Measurements from ENCODE around the gene LYPD4.

Gene LYPD4, protein sequence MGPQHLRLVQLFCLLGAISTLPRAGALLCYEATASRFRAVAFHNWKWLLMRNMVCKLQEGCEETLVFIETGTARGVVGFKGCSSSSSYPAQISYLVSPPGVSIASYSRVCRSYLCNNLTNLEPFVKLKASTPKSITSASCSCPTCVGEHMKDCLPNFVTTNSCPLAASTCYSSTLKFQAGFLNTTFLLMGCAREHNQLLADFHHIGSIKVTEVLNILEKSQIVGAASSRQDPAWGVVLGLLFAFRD
- total RNA-seq: 0 reads per million in 9 experiments

DNA sequence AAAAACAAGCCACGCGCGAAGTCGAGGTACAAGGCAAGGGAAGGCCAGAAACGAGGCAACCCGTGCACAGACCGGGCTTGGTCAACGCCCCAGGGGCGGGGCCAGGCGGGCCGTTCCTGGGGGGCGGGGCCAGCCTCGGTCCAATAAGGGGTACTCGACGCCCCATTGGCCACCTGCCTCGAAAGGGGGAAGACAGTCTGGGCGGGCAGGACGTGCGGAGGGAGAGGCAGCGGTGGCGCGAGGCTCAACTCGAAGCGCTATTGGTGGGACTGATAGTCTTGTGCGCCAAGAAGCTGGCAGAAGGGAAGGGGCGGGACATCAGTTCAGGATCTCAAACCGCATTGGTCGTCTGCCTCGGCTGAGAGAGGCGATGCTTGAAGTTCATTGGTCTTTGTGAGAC lies at the start of gene LYPD4:
LYPD4 (minus strand) TSS at position 83 of the 400 bp plus-strand sequence. CDS start 5,398 bp downstream, outside the sequence.
- H3K27ac Mint-ChIP-seq: peak within 1 kb of the TSS in 1 of 2 donors; percentile 8
- no peaks in the 10 kb centered on the region for H3K4me1 Mint-ChIP-seq (ENCODE audit: low read depth in 2 of 2)
- DNase-seq (no peak), ATAC-seq (replicated peaks) (no peak)
- H3K4me3 Mint-ChIP-seq: no peak within 1 kb of the TSS
- no peaks in the 10 kb centered on the region for H3K36me3 Mint-ChIP-seq (ENCODE audit: insufficient read depth)
- H3K9me3 Mint-ChIP-seq: no peaks in the 10 kb centered on the region
- peaks cover 0 to 27% of the 10 kb centered on the region in 2 donors for H3K27me3 Mint-ChIP-seq

DNA sequence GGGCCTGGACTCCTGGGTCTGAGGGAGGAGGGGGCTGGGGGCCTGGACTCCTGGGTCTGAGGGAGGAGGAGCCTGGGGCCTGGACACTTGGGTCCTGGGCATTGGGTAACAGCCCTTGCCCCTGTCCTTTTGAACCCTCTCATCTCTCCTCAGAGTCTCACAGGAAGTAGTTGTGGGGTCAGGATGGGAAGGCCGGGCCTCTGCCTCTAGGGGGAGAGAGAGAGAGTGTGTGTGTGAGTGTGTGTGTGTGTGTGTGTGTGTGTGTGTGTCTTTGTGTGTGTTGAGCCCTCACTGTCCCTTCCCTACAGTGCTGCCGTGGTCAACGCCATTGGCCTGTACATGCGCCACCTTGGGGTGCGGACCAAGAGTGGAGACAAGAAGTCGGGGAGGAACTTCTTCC lies 49.4 kb upstream of the LYPD4 start:
- ATAC-seq (replicated peaks) (peak; percentile 50), DNase-seq (no peak)
- no peaks in the 10 kb centered on the region for H3K27me3 Mint-ChIP-seq
- peaks cover 48 to 63% of the 10 kb centered on the region in 2 donors for H3K4me1 Mint-ChIP-seq (ENCODE audit: low read depth in 2 of 2)
- no peaks in the 10 kb centered on the region for H3K9me3 Mint-ChIP-seq
- peak overlapping the region; percentile 22 to 71 for H3K4me3 Mint-ChIP-seq
- H3K27ac Mint-ChIP-seq: peak overlapping the region; percentile 90 to 92
- peaks cover 78% of the 10 kb centered on the region for H3K36me3 Mint-ChIP-seq (ENCODE audit: insufficient read depth)

DNA sequence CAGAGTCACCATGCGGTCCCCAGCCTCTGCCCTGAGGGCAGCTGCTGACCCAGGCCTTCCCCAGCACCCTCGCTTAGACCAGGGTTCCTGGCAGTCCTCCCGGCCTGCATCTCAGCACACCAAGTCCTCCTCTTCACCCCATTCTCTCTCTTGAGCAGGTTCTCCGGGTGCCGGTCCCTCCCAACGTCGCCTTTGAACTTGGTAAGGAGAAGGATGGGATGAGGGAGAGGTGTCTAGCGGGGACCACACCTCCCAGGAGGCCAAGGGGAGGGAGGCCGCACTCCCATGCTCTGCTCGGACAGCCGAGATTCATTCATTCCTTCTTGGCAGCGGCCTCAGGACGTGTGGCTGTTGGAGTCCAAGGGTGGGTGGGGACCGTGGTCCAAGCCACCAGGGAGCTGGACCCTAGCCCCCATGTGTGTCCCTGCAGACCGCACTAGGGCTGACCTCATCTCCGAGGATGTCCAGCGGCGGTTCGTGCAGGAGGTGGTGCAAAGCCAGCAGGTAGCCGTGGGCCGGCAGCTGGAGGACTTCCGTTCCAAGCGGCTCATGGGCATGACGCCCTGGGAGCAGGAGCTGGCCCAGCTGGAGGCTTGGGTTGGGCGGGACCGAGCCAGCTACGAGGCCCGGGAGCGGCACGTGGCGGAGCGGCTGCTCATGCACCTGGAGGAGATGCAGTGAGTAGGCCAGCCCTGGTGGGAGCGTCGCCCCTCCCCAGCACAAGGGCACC lies 47.9 kb upstream of the LYPD4 start:
- Mint-ChIP-seq H3K27ac (peak overlapping the region; percentile 87), H3K27me3 (no peaks in the 10 kb centered on the region), H3K9me3 (no peaks in the 10 kb centered on the region), H3K4me3 (peak overlapping the region in 1 of 2 donors; percentile 40), H3K4me1 (ENCODE audit: low read depth in 2 of 2) (peaks cover 48 to 64% of the 10 kb centered on the region in 2 donors), H3K36me3 (ENCODE audit: insufficient read depth) (peaks cover 78% of the 10 kb centered on the region)
- DNase-seq: no peak
- ATAC-seq (replicated peaks): no peak

DNA sequence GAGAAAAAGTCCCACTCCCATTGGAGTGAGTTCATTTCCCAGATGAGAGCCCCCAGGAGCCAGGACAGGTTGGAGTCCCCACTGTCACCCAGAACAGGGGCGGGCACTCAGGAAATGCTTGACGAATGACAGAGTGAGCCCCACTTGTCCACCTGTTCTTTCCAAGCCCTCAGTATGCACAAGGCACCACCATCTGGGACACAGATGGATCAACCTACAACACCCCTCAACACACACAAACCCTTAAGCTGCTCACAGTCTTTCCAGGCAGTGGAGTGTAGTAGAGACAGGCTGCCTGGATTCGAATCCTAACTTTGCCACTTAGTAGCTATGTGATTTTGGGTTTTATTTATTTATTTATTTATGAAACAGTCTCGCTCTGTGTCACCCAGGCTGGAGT lies 46.5 kb upstream of the LYPD4 start:
- DNase-seq: no peak
- Mint-ChIP-seq H3K9me3 (no peaks in the 10 kb centered on the region), H3K36me3 (ENCODE audit: insufficient read depth) (peaks cover 86% of the 10 kb centered on the region), H3K27ac (peak overlapping the region in 1 of 2 donors; percentile 87), H3K4me3 (no peak overlapping the region), H3K4me1 (ENCODE audit: low read depth in 2 of 2) (peaks cover 55 to 71% of the 10 kb centered on the region in 2 donors), H3K27me3 (no peaks in the 10 kb centered on the region)
- no peak for ATAC-seq (replicated peaks)

DNA sequence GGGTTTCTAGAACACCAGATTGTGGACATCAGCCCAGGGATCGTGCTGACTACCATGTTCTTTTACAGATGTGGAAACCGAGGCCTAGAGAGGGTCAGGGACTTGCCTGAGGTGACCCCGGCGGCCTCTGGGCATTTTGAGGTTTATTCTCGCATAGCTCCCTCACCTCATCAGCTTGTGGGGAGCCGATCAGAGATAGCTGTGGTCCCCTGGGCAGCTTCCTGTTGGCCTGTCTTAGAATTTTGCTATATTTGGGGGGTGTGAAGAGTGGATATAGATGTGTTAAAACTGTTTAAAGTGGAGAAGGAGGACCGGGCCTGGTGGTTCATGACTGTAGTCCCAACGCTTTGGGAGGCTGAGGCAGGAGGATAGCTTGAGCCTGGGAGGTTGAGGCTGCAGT lies 45.4 kb upstream of the LYPD4 start:
- ATAC-seq (replicated peaks) (no peak), DNase-seq (no peak)
- peak overlapping the region; percentile 91 to 96 for H3K27ac Mint-ChIP-seq
- H3K36me3 Mint-ChIP-seq (ENCODE audit: insufficient read depth): peaks cover 81% of the 10 kb centered on the region
- H3K4me1 Mint-ChIP-seq (ENCODE audit: low read depth in 2 of 2): peaks cover 57 to 69% of the 10 kb centered on the region in 2 donors
- H3K27me3 Mint-ChIP-seq: no peaks in the 10 kb centered on the region
- H3K4me3 Mint-ChIP-seq: peak overlapping the region; percentile 80 to 91
- no peaks in the 10 kb centered on the region for H3K9me3 Mint-ChIP-seq

DNA sequence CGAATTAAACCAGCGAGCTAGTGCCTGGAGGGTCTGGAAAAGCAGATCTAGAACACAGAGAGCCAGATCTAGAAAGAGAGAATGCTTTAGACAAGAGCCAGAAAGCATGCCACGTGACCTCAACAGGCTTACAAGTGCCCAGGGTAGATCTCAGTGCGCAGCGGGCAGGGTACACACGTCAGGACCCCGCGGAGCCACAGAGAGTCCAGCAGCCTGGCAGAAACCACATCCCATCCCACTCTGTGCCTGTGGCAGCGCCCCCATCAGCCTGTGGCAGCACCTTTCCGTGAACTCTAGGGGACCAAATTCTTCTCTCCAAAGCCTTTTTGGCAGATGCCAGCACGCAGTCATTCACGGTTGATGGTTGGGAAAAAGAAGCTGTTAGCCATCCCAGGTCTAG lies 44.4 kb upstream of the LYPD4 start:
- Mint-ChIP-seq H3K9me3 (no peaks in the 10 kb centered on the region), H3K27me3 (no peaks in the 10 kb centered on the region), H3K27ac (peak overlapping the region; percentile 91 to 96), H3K4me3 (peak overlapping the region; percentile 80 to 91), H3K36me3 (ENCODE audit: insufficient read depth) (peaks cover 81% of the 10 kb centered on the region), H3K4me1 (ENCODE audit: low read depth in 2 of 2) (peaks cover 57 to 73% of the 10 kb centered on the region in 2 donors)
- DNase-seq (no peak), ATAC-seq (replicated peaks) (no peak)

DNA sequence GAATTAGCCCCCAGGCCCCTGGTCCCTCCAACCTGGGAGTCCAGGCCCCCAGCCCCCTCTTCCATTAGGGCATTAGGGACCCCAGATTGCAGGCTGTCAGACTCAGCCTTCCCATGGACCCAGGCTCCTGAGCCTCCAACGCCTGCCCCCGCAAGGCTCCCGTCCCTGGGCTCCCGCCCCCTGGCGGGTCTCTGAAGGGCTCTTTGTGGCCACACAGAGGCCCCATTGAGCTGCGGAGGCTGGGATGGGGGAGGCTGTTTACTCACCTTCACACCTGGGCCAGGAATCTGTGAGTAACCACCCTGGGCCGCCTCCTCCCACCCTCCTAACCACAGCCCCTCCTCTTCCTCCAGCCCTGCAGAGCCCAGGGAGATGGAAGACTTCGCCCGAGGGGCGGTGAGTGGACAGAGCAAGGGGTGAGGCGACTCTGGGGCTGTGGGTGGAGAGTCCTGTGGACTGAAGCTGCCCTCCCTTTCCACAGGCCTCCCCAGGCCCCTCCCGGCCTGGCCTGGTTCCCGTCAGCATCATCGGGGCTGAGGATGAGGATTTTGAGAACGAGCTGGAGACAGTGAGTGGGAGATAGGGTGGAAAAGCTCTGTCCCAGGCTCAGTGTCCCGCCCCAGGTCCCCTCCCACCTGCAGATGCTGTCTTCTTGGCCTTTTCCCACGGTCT lies 43.4 kb upstream of the LYPD4 start:
- peaks cover 85% of the 10 kb centered on the region for H3K36me3 Mint-ChIP-seq (ENCODE audit: insufficient read depth)
- H3K27ac Mint-ChIP-seq: peak overlapping the region; percentile 91 to 96
- ATAC-seq (replicated peaks): peak; percentile 62
- H3K27me3 Mint-ChIP-seq: no peaks in the 10 kb centered on the region
- H3K4me1 Mint-ChIP-seq (ENCODE audit: low read depth in 2 of 2): peaks cover 57 to 72% of the 10 kb centered on the region in 2 donors
- peak; percentile 77 to 79 (median 79) for DNase-seq
- peak overlapping the region; percentile 80 to 91 for H3K4me3 Mint-ChIP-seq
- H3K9me3 Mint-ChIP-seq: no peaks in the 10 kb centered on the region

DNA sequence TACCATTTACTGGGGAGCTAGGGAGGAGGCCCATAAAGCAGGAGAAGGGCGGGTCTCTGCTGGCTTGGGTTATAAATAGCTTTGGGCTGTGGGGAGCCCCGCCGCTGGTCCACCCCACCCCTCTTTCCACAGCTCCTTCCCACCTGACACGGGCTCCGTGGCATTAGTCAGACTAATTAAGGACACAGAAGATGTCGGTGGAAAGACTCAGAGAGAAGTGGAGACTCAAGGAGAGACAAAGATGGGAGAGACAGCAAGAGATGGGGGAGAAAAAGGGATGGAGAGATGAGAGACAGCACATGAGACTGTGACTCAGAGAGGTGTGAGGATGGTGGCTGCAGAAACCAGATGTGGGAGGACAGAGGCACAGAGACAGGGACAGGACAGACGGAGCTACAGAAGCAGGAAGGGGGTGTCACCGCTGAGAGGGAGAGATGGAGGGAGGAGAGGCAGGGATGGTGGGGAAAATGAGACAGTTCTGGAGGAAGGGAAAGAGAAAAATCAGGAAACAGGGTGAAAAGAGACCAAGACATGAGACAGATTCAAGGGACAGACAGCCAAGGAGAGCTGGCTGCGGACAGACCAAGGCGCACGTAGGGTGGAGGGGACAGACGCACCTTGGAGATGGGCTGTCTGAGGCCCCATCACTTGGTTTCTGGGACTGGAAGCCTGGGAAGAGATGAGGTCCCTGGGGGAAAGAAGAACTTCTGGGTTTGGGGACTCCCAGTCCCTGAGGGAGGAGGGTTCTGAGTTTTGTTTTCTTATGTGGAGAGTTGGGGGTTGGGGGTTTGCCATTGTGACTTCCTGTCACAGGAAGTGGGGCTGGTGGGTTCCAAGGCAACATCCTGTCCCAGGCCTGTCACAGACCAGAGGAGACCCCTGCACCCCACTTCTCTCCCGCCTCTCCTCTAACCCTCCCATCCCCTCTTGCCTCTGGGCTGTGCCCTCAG lies 42.6 kb upstream of the LYPD4 start:
- H3K4me1 Mint-ChIP-seq (ENCODE audit: low read depth in 2 of 2): peaks cover 62 to 76% of the 10 kb centered on the region in 2 donors
- H3K27ac Mint-ChIP-seq: peak overlapping the region; percentile 91 to 96
- DNase-seq (peak; percentile 52 to 78 (median 73)), ATAC-seq (replicated peaks) (peak; percentile 66)
- H3K27me3 Mint-ChIP-seq: no peaks in the 10 kb centered on the region
- H3K9me3 Mint-ChIP-seq: no peaks in the 10 kb centered on the region
- peaks cover 87% of the 10 kb centered on the region for H3K36me3 Mint-ChIP-seq (ENCODE audit: insufficient read depth)
- peak overlapping the region; percentile 80 to 91 for H3K4me3 Mint-ChIP-seq

DNA sequence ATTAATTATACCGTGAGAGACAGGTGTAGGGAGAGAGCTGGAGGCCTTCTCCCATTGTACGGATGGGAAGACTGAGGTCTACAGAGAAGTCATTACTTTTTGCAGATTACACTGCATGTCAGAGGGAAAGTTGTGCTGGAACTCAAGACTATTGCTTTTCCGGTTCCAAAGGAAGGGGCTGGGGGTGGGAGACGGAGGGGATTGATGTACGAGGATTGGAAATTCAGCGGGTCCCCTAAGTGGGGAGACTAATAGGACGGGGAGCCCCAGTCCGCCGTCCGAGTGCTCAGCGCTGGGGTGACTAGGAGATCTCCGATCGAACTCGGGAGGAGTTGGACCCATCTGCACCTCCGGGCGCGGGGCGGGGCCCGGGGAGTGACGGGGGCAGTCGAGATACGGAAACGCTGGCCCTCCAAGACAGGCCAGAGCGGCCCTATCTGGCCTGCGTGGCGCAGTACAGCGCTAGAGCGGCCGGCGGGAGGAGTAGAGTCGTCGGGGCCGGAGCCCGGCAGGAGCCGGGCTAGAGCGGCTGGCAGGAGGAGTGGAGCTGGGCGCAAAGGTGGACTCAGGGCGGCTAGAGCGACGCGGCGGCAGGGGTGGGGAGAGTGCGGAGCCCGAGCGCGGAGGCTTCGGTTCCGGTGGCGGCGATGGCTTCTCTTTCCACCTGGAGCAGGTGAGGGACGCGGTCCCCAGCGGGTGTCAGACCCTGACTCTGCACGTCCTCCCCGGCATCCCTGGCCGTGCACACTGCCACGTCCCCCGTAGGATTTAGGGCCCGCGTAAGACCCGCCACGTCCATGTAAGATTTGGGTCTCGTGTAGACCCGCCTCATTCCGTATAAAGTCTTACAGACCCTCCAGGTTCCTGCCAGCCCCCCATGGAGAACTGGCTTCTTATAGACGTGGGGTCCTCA lies 39.6 kb upstream of the LYPD4 start:
- DNase-seq (peak; percentile 77 to 82 (median 82)), ATAC-seq (replicated peaks) (peak; percentile 57)
- H3K4me1 Mint-ChIP-seq (ENCODE audit: low read depth in 2 of 2): peaks cover 62 to 71% of the 10 kb centered on the region in 2 donors
- peak overlapping the region; percentile 91 to 96 for H3K27ac Mint-ChIP-seq
- no peaks in the 10 kb centered on the region for H3K9me3 Mint-ChIP-seq
- peaks cover 75% of the 10 kb centered on the region for H3K36me3 Mint-ChIP-seq (ENCODE audit: insufficient read depth)
- peak overlapping the region; percentile 80 to 91 for H3K4me3 Mint-ChIP-seq
- no peaks in the 10 kb centered on the region for H3K27me3 Mint-ChIP-seq

DNA sequence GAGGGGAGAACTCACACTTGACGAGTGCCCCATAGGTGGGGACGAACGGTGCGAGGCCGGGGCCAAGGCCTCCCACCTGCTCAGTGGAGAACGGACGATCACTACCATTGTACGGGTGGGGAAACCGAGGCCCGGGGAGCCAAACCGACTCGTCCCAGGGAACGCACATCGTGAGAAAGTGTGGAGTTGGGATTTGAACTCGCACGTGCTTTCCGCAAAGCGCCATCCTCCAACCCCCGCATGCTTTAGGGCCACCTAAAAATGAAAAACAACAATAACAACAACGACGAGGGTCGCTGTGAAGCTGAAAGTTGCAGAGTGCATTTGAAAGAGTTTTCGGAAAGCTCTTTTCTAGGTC lies 39.0 kb upstream of the LYPD4 start:
- H3K9me3 Mint-ChIP-seq: no peaks in the 10 kb centered on the region

DNA sequence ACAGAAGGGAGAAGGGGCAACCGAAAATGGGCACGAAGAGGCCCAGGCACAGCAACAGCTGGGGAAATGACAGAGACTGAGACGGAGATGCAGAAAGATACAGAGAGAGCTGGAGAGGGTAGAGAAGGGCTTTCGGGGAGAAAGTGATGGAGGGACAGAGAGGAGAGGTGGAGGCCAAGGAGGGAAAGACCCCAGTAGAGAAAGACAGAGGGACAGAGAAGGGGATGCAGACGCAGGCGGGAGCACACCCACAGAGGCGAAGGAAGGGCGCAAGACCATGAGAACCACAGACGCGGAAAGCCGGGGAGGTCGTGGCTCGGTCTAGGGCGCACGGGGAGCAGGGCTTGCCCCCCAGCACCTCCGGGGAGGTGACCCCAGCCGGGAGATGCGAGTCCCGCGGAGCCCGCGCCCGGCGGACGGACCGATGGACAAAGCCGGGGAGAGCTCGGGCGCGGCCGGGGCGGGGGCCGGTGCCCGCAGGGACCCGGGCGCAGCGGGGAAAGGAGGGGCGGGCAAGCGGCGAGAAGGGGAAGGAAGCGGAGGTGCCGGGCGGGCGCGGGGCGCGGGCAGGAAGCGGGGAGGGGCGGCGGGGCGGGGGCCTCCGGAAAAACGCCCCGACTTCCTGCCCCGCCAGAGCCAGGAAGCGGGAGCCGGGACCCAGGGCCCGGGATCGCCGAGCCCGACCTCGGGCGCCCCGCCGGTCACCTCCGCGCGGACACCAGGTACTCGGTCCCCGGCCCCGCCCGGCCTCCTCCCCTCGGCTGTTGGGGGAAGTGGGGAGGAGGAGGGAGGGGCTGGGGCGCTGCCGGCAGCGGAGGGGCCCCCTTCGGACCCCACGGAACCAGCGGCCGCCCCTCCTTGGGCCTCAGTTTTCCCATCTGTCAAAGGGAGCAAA lies 38.3 kb upstream of the LYPD4 start, which contains the start of gene ARHGEF1:
ARHGEF1 (plus strand) TSS at position 617 of the 895 bp plus-strand sequence. CDS start 4,899 bp downstream, outside the sequence.
- DNase-seq (peak in 2 of 3 experiments; percentile 37 to 48), ATAC-seq (replicated peaks) (no peak)

More for the DNA sequence above, 39.0 kb upstream of the LYPD4 start:
- DNase-seq (no peak), ATAC-seq (replicated peaks) (no peak)
- no peaks in the 10 kb centered on the region for H3K27me3 Mint-ChIP-seq
- H3K27ac Mint-ChIP-seq: peak overlapping the region; percentile 91 to 96
- peak overlapping the region; percentile 80 to 91 for H3K4me3 Mint-ChIP-seq
- H3K36me3 Mint-ChIP-seq (ENCODE audit: insufficient read depth): peaks cover 69% of the 10 kb centered on the region
- peaks cover 61 to 69% of the 10 kb centered on the region in 2 donors for H3K4me1 Mint-ChIP-seq (ENCODE audit: low read depth in 2 of 2)

More for the DNA sequence above, 38.3 kb upstream of the LYPD4 start, which contains the start of gene ARHGEF1:
- H3K27ac Mint-ChIP-seq: peak within 1 kb of the TSS; percentile 91 to 97
- peaks cover 59 to 65% of the 10 kb centered on the region in 2 donors for H3K4me1 Mint-ChIP-seq (ENCODE audit: low read depth in 2 of 2)
- H3K4me3 Mint-ChIP-seq: peak within 1 kb of the TSS; percentile 85 to 91
- no peaks in the 10 kb centered on the region for H3K27me3 Mint-ChIP-seq
- H3K36me3 Mint-ChIP-seq (ENCODE audit: insufficient read depth): peaks cover 62% of the 10 kb centered on the region
- H3K9me3 Mint-ChIP-seq: no peaks in the 10 kb centered on the region

Data from effector memory CD8-positive, alpha-beta T cell (primary cell).